Endothelial cell of umbilical vein (primary cell): ENCODE results near the gene PRMT7. TPM values are rescaled to one million over a fixed set of nuclear protein-coding genes. Genes with fewer than 3 reads are reported as not detected.

Experiments used
- BruUV-seq: library from RNA; stranded (reverse); fragments of 400-500 nt; replicated peaks from 2 replicates; lab custom pipeline; 2021; lab: Mats Ljungman, UMichigan
- CTCF ChIA-PET: fragments of 300-600, 350-600 bp; sonication (Branson Sonifier 250); formaldehyde crosslinking; loops from one replicate; lab custom pipeline; 2021; ENCODE audit warnings: antibody characterized with exemption, inconsistent platforms; lab: Charles Lee
- POLR2A ChIA-PET: fragments of 300-600, 350-600 bp; sonication (Branson Sonifier 250); formaldehyde crosslinking; loops from one replicate; lab custom pipeline; 2021; ENCODE audit warnings: antibody characterized with exemption, inconsistent platforms; lab: Charles Lee
- DNase-seq: peaks from one replicate; pipeline ENCODE4 v3.0.0-alpha.2; 2011; ENCODE audit warnings: low read depth, low spot score
- FAIRE-seq: peaks from 2 replicates; lab custom pipeline; 2011; peaks lifted over from hg19 to GRCh38; lab: Jason Lieb, UNC
- H2AFZ ChIP-seq: 2 replicates; pipeline ENCODE4 v1.6.0; 2012; ENCODE audit warnings: low read depth, low read length, control low read depth, inconsistent platforms
- H3K27ac ChIP-seq: 2 replicates; pipeline ENCODE4 v1.5.1; 2011; ENCODE audit warnings: low read depth, mild to moderate bottlenecking, control low read depth, low read length, moderate library complexity; ENCODE audit not compliant: insufficient read depth
- H3K27me3 ChIP-seq, 2 experiments: 2 replicates each; pipeline versions ENCODE4 v1.6.0 to v1.6.1; 2011; ENCODE audit warnings: low read length in 2 of 2, mixed read lengths in 1 of 2; ENCODE audit not compliant: control insufficient read depth in 2 of 2, insufficient read depth in 2 of 2
- H3K36me3 ChIP-seq, 2 experiments: 2 replicates in 1 of 2; 3 replicates in 1 of 2; pipeline ENCODE4 v1.5.1; 2011; ENCODE audit warnings: low read length in 2 of 2, mild to moderate bottlenecking in 1 of 2, moderate library complexity in 1 of 2; ENCODE audit not compliant: control insufficient read depth in 2 of 2, insufficient read depth in 2 of 2; ENCODE audit errors: extremely low read depth in 1 of 2
- H3K4me1 ChIP-seq: 3 replicates; pipeline ENCODE4 v1.5.1; 2011; ENCODE audit warnings: mild to moderate bottlenecking, low read length; ENCODE audit not compliant: control insufficient read depth, insufficient read depth; ENCODE audit errors: extremely low read depth
- H3K4me2 ChIP-seq: 2 replicates; pipeline ENCODE4 v1.6.1; 2011; ENCODE audit warnings: low read length, control low read depth, mixed read lengths; ENCODE audit not compliant: insufficient read depth
- H3K4me3 ChIP-seq, 3 experiments: fragments of 200-600 bp in 1 of 3; sonication (generic), shearing (Covaris generic) in 1 of 3; replicated peaks in 1 of 3; 2 replicates each; pipeline ENCODE4 v1.5.1; 2011 to 2016; ENCODE audit warnings: control low read depth in 3 of 3, low read length in 3 of 3, mild to moderate bottlenecking in 2 of 3, inconsistent platforms in 1 of 3, low read depth in 1 of 3, moderate library complexity in 1 of 3; ENCODE audit not compliant: insufficient read depth in 1 of 3
- H3K79me2 ChIP-seq: 2 replicates; pipeline ENCODE4 v1.6.0; 2012; ENCODE audit warnings: low read length, inconsistent platforms; ENCODE audit not compliant: control insufficient read depth, insufficient read depth
- H3K9ac ChIP-seq: replicated peaks from 2 replicates; pipeline ENCODE3; 2011; ENCODE audit warnings: low read length, control low read depth; ENCODE audit not compliant: insufficient read depth; ENCODE audit errors: extremely low read depth
- H3K9me1 ChIP-seq: replicated peaks from 3 replicates; pipeline ENCODE4 v1.6.0; 2011; ENCODE audit warnings: mild to moderate bottlenecking, low read length; ENCODE audit not compliant: control insufficient read depth, insufficient read depth; ENCODE audit errors: extremely low read depth
- H3K9me3 ChIP-seq: replicated peaks from 2 replicates; pipeline ENCODE4 v1.5.1; 2012; ENCODE audit warnings: low read length, inconsistent platforms; ENCODE audit not compliant: control insufficient read depth, insufficient read depth
- H4K20me1 ChIP-seq: replicated peaks from 2 replicates; pipeline ENCODE3; 2011; ENCODE audit warnings: mild to moderate bottlenecking, low read length; ENCODE audit not compliant: control insufficient read depth, insufficient read depth; ENCODE audit errors: extremely low read depth
- EZH2 ChIP-seq: IDR thresholded peaks from 2 replicates; pipeline ENCODE4 v1.6.1; 2012; ENCODE audit warnings: borderline replicate concordance, low read depth, mild to moderate bottlenecking, moderate library complexity, low read length, inconsistent platforms; ENCODE audit not compliant: severe bottlenecking
- FOS ChIP-seq: IDR thresholded peaks from 2 replicates; pipeline ENCODE4 v1.6.1; 2011; ENCODE audit warnings: mild to moderate bottlenecking, low read length, moderate library complexity, borderline replicate concordance; ENCODE audit not compliant: insufficient read depth
- GATA2 ChIP-seq: IDR thresholded peaks from 2 replicates; pipeline ENCODE4 v1.7.0; 2011; ENCODE audit warnings: low read depth, mild to moderate bottlenecking, moderate library complexity, mixed read lengths, low read length; ENCODE audit not compliant: insufficient read length, insufficient read depth
- JUN ChIP-seq: IDR thresholded peaks from 2 replicates; pipeline ENCODE4 v1.6.1; 2011; ENCODE audit warnings: borderline replicate concordance, low read depth; ENCODE audit not compliant: insufficient read length, insufficient read depth
- MYC ChIP-seq: IDR thresholded peaks from one replicate; pipeline ENCODE4 v1.6.1; 2011; ENCODE audit warnings: mild to moderate bottlenecking, low read depth, low read length
- POLR2A ChIP-seq: IDR thresholded peaks from 2 replicates; pipeline ENCODE4 v1.6.1; 2012; ENCODE audit warnings: low read depth, mild to moderate bottlenecking, control low read depth, low read length
- POLR2AphosphoS5 ChIP-seq: IDR thresholded peaks from 2 replicates; pipeline ENCODE4 v1.6.1; 2012; ENCODE audit warnings: low read depth, mild to moderate bottlenecking, control low read depth, low read length, moderate library complexity; ENCODE audit not compliant: insufficient read depth
- dilution Hi-C: fragments of 300-500 bp; cut with MboI; formaldehyde crosslinking; loops from one replicate; pipeline ENCODE4 v1.15.0; 2019; ENCODE audit warnings: low sequenced_read_pairs; ENCODE audit not compliant: extremely low pct_ligation_motif_present
- intact Hi-C: fragments of 100-400 bp; cut with micrococcal nuclease; formaldehyde crosslinking; loops from one replicate; pipeline ENCODE4 v1.10.0; 2022
- polyA plus RNA-seq, 4 experiments: library from polyadenylated mRNA; depleted of rRNA in 3 of 4; stranded (reverse) in 3 of 4; unstranded in 1 of 4; fragments of >200 nt; gene quantifications; 2 replicates each; pipeline versions ENCODE4 v1.2.1 to v1.2.3, GENCODE V29; 2011 to 2012; ENCODE audit warnings: missing spikeins in 1 of 4
- total RNA-seq: library from RNA; stranded (reverse); gene quantifications from 2 replicates; pipeline ENCODE4 v1.2.3, GENCODE V29; 2021
- TF ChIP-seq, protein P1 (sequence below), 2 donors: IDR thresholded peaks; 1 replicate in 1 of 2; 2 replicates in 1 of 2; pipeline ENCODE4 v1.5.1; 2011; ENCODE audit warnings: low read length in 2 of 2, mild to moderate bottlenecking in 2 of 2, moderate library complexity in 2 of 2, control low read depth in 1 of 2, inconsistent platforms in 1 of 2, low read depth in 1 of 2; ENCODE audit not compliant: insufficient read depth in 1 of 2; ENCODE audit errors: extremely low read depth in 1 of 2
- TF ChIP-seq, protein P2 (sequence below): IDR thresholded peaks from 2 replicates; pipeline ENCODE4 v1.6.1; 2011; ENCODE audit not compliant: insufficient read depth, insufficient read length

The PRMT7 gene
- total and polyA plus RNA-seq, 2 donors (not counting 3 experiments of a cell fraction or from before 2014, with no cell fraction given) = 43.4 to 57.9 TPM

DNA sequence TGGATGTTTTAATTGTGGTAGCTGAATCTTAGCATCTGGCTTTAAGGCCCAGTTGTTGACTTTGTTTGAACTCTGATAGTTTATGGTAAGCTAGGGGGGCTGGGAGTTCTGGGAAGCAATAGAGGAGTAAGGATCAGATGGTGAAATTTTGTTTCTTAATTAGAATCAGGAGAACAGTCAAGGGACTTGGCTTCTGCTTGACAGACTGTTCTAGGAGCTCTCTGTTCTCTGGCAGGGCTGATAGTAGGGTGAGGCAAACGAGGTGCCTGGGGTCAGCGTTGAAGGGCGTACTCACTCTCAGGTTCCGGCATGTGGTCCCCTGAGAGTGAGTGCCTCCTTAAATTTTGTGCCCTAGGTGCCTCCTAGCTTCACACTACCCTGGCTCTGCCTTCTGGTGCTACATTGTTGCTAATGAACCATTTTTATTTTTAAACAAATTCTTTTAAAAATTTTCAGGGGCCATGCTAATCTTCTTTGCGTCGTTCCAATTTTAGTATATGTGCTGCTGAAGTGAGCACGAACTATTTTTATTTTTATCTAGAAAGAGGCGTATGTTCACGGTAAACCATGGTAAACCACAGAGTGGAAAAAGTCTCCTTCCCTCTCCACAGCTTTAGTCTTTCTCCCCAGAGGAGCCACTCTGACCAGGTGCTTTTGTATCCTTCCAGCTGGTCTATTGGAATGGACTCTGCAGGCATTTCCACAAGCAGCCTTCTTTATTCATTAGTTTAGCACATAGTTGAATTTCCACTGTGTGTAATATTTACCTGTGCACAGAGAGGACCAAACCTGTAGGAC is 26.8 kb upstream of the PRMT7 start:
- intact Hi-C loops = no loop called here
- TF ChIP-seq POLR2A = no peak
- no peak for TF ChIP-seq FOS
- no peak for TF ChIP-seq MYC
- TF ChIP-seq JUN = no peak
- TF ChIP-seq, protein P1, sequence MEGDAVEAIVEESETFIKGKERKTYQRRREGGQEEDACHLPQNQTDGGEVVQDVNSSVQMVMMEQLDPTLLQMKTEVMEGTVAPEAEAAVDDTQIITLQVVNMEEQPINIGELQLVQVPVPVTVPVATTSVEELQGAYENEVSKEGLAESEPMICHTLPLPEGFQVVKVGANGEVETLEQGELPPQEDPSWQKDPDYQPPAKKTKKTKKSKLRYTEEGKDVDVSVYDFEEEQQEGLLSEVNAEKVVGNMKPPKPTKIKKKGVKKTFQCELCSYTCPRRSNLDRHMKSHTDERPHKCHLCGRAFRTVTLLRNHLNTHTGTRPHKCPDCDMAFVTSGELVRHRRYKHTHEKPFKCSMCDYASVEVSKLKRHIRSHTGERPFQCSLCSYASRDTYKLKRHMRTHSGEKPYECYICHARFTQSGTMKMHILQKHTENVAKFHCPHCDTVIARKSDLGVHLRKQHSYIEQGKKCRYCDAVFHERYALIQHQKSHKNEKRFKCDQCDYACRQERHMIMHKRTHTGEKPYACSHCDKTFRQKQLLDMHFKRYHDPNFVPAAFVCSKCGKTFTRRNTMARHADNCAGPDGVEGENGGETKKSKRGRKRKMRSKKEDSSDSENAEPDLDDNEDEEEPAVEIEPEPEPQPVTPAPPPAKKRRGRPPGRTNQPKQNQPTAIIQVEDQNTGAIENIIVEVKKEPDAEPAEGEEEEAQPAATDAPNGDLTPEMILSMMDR (IDR thresholded peaks at IDR 0.05; ENCODE audit: extremely low read depth in 1 of 2, insufficient read depth in 1 of 2, low read depth in 1 of 2, low read length in 2 of 2) = no peak
- no peak for TF ChIP-seq GATA2
- TF ChIP-seq, protein P2, sequence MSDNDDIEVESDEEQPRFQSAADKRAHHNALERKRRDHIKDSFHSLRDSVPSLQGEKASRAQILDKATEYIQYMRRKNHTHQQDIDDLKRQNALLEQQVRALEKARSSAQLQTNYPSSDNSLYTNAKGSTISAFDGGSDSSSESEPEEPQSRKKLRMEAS = no peak
- no peak for TF ChIP-seq POLR2AphosphoS5
- TF ChIP-seq EZH2 = no peak
- CTCF ChIA-PET = interaction anchor here (0.9 to 4.0 kb wide), 6 partner anchors 11 to 45 kb away, joined by 3 to 25 read pairs (median 6); partner anchors contain the start of genes PRMT7, SLC7A6 and SLC7A6OS
- H3K27me3 ChIP-seq = no peaks in the 10 kb centered on the region
- dilution Hi-C loops = no loop called here
- H3K36me3 ChIP-seq = peaks cover 4% of the 10 kb centered on the region in 2 experiments
- DNase-seq (no peak), FAIRE-seq (no peak)
- H3K4me2 ChIP-seq = no peak overlapping the region
- H2AFZ ChIP-seq = no peak overlapping the region
- H3K9ac ChIP-seq = no peak overlapping the region
- H4K20me1 ChIP-seq = no peaks in the 10 kb centered on the region
- H3K27ac ChIP-seq = no peak overlapping the region
- H3K9me1 ChIP-seq = no peaks in the 10 kb centered on the region
- POLR2A ChIA-PET = interaction anchor here (1.0 kb wide), 1 partner anchor 8 kb away, joined by 3 read pairs; no protein-coding TSS in a partner anchor
- H3K4me3 ChIP-seq = no peak overlapping the region
- no TSS peak for BruUV-seq
- H3K4me1 ChIP-seq = peaks cover 46% of the 10 kb centered on the region
- H3K79me2 ChIP-seq = peaks cover 55% of the 10 kb centered on the region
- H3K9me3 ChIP-seq = no peaks in the 10 kb centered on the region
